Measurements from ENCODE around the gene ADAMTS12. TPM values are rescaled to one million over a fixed set of nuclear protein-coding genes. Genes with fewer than 3 reads are reported as not detected.

The ADAMTS12 gene
- total and polyA plus RNA-seq, 2 of the 8 experiments (the other 6 are each of a cell fraction or from before 2014, with no cell fraction given): 6.4 to 12.8 TPM

DNA sequence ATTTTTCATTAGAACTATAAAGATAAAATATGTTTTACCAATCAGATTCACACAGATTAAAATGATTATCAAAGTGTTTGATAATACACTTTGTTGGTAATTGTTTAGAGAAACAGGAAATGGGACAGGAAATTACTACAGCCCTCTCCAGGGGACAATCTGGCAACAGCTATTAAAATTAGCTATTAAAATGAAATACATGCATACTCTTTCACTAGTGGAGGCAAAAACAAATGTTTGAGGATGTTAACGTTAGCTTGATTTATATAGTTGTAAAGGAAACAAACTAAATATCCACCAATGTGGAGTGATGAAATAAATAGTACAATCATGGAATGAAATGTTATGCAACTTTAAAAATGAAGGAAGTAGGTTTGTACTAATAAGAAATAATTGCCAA, 397.3 kb downstream of the ADAMTS12 start:
- ChIA-PET POLR2A (ENCODE audit: partially characterized antibody) (interaction anchor here (3.5 kb wide), 1 partner anchor 48 kb away, joined by 9 read pairs; no protein-coding TSS in a partner anchor), CTCF (ENCODE audit: partially characterized antibody) (interaction anchor here (1.3 kb wide), 1 partner anchor 84 kb away, joined by 3 read pairs; no protein-coding TSS in a partner anchor)
- DNase-seq (ENCODE audit: low read depth in 1 of 2, low spot score in 2 of 2): no peak
- Histone ChIP-seq H2AK5ac (ENCODE audit: low read depth, low read length) (no peak overlapping the region), H2AFZ (ENCODE audit: low read length) (no peak overlapping the region), H3K9ac (replicated peaks in 1 of 4; ENCODE audit: extremely low read depth in 1 of 4, low read depth in 3 of 4, low read length in 3 of 4) (no peak overlapping the region), H3K9me3 (ENCODE audit: insufficient read depth in 2 of 2, low read depth in 1 of 2, low read length in 1 of 2) (no peaks in the 10 kb centered on the region), H2BK12ac (ENCODE audit: low read depth, low read length) (no peak overlapping the region), H4K8ac (ENCODE audit: extremely low read depth, insufficient read depth, low read length) (no peak overlapping the region), H4K5ac (ENCODE audit: insufficient read length, low read depth, low read length) (no peak overlapping the region), H3K4me3 (ENCODE audit: extremely low read depth in 1 of 4, insufficient read depth in 2 of 4, low read depth in 3 of 4, low read length in 4 of 4) (no peak overlapping the region), H2BK120ac (replicated peaks; ENCODE audit: low read depth, low read length) (no peak overlapping the region), H2BK20ac (ENCODE audit: low read length) (no peak overlapping the region), H3K4me1 (replicated peaks in 1 of 4; ENCODE audit: control insufficient read depth in 3 of 4, insufficient read depth in 4 of 4, low read length in 3 of 4) (peaks cover 0 to 5% (median 2%) of the 10 kb centered on the region in 4 experiments; a peak in 4 of 7 replicates), H3K4ac (replicated peaks; ENCODE audit: insufficient read length, low read depth, low read length) (no peak overlapping the region), H3K27me3 (replicated peaks in 1 of 4; ENCODE audit: control insufficient read depth in 3 of 4, extremely low read depth in 1 of 4, insufficient read depth in 3 of 4, low read length in 3 of 4) (no peaks in the 10 kb centered on the region), H4K91ac (replicated peaks; ENCODE audit: insufficient read length, low read length) (no peak overlapping the region), H4K20me1 (replicated peaks in 1 of 2; ENCODE audit: control insufficient read depth in 1 of 2, insufficient read depth in 2 of 2, low read length in 2 of 2) (no peaks in the 10 kb centered on the region), H3K23me2 (ENCODE audit: low read depth, low read length) (no peaks in the 10 kb centered on the region), H3K56ac (replicated peaks; ENCODE audit: insufficient read length, low read depth, low read length) (no peak overlapping the region), H3K14ac (ENCODE audit: insufficient read length) (no peak overlapping the region), H3K79me1 (ENCODE audit: low read depth, low read length) (no peaks in the 10 kb centered on the region), H2BK5ac (ENCODE audit: low read depth, low read length) (no peak overlapping the region), H3K18ac (ENCODE audit: extremely low read depth, low read length) (no peak overlapping the region), H3K4me2 (ENCODE audit: insufficient read depth in 1 of 2, low read depth in 2 of 2, low read length in 2 of 2) (no peak overlapping the region), H3K79me2 (ENCODE audit: control insufficient read depth in 1 of 2, insufficient read depth in 2 of 2, low read length in 2 of 2) (no peaks in the 10 kb centered on the region), H3K36me3 (ENCODE audit: control insufficient read depth in 2 of 4, insufficient read depth in 4 of 4, low read length in 3 of 4) (no peaks in the 10 kb centered on the region), H3K23ac (ENCODE audit: insufficient read length) (no peak overlapping the region), H3K27ac (ENCODE audit: low read depth, low read length) (no peak overlapping the region), H2BK15ac (ENCODE audit: low read length) (no peak overlapping the region)
- WGBS, 2 experiments (ENCODE audit: extremely low coverage in 1 of 2, insufficient coverage in 1 of 2, insufficient read length in 1 of 2, insufficient replicate concordance in 2 of 2, low coverage in 1 of 2, low lambda C conversion rate in 2 of 2, missing lambda C conversion rate in 1 of 2): 85% methylated on average over 1 of the region's 1 CpG; no CpG with 5 or more reads in 1 of the 2 experiments
- FAIRE-seq: no peak
- TF ChIP-seq EP300 (IDR thresholded peaks at IDR 0.05; ENCODE audit: borderline replicate concordance in 1 of 2, low read depth in 2 of 2, low read length in 2 of 2) (no peak), GABPA (IDR thresholded peaks at IDR 0.05; ENCODE audit: borderline replicate concordance, insufficient read depth, low read length) (no peak), POLR2AphosphoS5 (IDR thresholded peaks at IDR 0.05; ENCODE audit: low read depth, low read length) (no peak), SAP30 (IDR thresholded peaks at IDR 0.05; ENCODE audit: insufficient read depth, insufficient replicate concordance, low read length) (no peak), CHD1 (IDR thresholded peaks at IDR 0.05; ENCODE audit: low read depth, low read length) (no peak), CBX5 (IDR thresholded peaks at IDR 0.05; ENCODE audit: low read depth, low read length) (no peak), HDAC2 (IDR thresholded peaks at IDR 0.05; ENCODE audit: borderline replicate concordance in 1 of 2, low read depth in 2 of 2, low read length in 2 of 2) (no peak), SP4 (IDR thresholded peaks at IDR 0.05; ENCODE audit: low read length) (no peak)
- TF ChIP-seq, protein P1, sequence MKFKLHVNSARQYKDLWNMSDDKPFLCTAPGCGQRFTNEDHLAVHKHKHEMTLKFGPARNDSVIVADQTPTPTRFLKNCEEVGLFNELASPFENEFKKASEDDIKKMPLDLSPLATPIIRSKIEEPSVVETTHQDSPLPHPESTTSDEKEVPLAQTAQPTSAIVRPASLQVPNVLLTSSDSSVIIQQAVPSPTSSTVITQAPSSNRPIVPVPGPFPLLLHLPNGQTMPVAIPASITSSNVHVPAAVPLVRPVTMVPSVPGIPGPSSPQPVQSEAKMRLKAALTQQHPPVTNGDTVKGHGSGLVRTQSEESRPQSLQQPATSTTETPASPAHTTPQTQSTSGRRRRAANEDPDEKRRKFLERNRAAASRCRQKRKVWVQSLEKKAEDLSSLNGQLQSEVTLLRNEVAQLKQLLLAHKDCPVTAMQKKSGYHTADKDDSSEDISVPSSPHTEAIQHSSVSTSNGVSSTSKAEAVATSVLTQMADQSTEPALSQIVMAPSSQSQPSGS (IDR thresholded peaks at IDR 0.05; ENCODE audit: low read length): no peak

Measured in H1 (cell line).